Ovary (tissue), 3 donors: ENCODE results near the gene MUCL3.

ENCODE experiments used
- EP300 ChIP-seq: sonication (generic); formaldehyde crosslinking; IDR thresholded peaks from one replicate; pipeline ENCODE4 v1.6.1; 2017; ENCODE audit warnings: antibody characterized with exemption
- POLR2A ChIP-seq: fragments of 450-650 bp; IDR thresholded peaks from one replicate; pipeline ENCODE4 v1.6.1; 2017; ENCODE audit warnings: antibody characterized with exemption, mild to moderate bottlenecking, moderate library complexity
- TF ChIP-seq, protein P1 (sequence below), 3 donors: fragments of 450-650 bp in 2 of 3; fragments of 200-600 bp in 1 of 3; IDR thresholded peaks; one replicate each; pipeline versions ENCODE4 v1.5.1 to v1.8.0; 2016 to 2022; ENCODE audit warnings: antibody characterized with exemption in 3 of 3, mild to moderate bottlenecking in 1 of 3
- donor health status: DM: no; HTN: no; CAD: no.

DNA sequence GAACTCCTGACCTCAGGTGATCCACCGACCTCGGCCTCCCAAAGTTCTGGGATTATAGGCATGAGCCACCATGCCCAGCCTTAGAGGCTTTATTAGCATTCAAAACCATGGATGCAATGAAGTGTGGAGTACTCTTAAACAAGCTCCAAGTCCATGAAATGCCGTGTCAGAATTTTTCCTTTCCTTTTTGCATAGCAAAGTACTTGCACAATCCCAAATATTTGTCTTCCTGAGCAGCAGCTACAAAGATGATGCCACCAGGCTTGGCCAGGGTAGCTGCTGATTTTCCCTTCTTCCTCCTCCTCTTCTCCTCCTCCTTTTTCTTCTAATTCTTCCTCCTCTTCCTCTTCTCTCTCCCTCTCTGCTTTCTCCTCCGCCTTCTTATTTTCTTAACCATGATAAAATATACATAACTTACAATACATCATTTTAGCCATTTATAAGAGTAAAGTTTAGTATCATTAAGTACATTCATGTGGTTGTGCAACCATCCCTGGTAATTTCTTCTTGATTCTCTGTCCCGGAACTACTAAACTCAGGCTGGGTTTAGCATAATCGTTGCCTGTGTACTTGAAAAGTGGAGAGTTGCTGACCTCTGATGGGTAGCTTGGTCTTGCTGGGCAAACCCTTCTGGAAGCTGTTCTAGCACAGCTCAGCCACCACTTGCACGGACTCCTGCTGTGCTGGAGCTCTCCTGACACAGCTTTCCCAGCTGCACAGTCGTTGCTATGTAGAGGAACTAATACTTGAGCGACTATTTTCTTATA lies 20.3 kb downstream of the MUCL3 start:
- TF ChIP-seq, protein P1, sequence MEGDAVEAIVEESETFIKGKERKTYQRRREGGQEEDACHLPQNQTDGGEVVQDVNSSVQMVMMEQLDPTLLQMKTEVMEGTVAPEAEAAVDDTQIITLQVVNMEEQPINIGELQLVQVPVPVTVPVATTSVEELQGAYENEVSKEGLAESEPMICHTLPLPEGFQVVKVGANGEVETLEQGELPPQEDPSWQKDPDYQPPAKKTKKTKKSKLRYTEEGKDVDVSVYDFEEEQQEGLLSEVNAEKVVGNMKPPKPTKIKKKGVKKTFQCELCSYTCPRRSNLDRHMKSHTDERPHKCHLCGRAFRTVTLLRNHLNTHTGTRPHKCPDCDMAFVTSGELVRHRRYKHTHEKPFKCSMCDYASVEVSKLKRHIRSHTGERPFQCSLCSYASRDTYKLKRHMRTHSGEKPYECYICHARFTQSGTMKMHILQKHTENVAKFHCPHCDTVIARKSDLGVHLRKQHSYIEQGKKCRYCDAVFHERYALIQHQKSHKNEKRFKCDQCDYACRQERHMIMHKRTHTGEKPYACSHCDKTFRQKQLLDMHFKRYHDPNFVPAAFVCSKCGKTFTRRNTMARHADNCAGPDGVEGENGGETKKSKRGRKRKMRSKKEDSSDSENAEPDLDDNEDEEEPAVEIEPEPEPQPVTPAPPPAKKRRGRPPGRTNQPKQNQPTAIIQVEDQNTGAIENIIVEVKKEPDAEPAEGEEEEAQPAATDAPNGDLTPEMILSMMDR (IDR thresholded peaks at IDR 0.05): no peak
- TF ChIP-seq POLR2A: no peak
- TF ChIP-seq EP300: no peak
